Spleen (tissue), 7 donors: Measurements from ENCODE around the gene TAGAP.

Source experiments
- POLR2A ChIP-seq, 3 donors: fragments of 450-650 bp; IDR thresholded peaks; one replicate each; pipeline ENCODE4 v1.5.1; 2017; ENCODE audit warnings: antibody characterized with exemption in 3 of 3, mild to moderate bottlenecking in 1 of 3
- TF ChIP-seq, protein P1 (sequence below), 11 experiments: fragments of 200-600 bp in 7 of 11; fragments of 450-650 bp in 4 of 11; sonication (generic) in 4 of 11; IDR thresholded peaks in 8 of 11; conservative IDR thresholded peaks in 3 of 11; 1 replicate in 7 of 11; 2 replicates in 4 of 11; pipeline versions ENCODE4 v1.4.0 to v1.8.0; 2016 to 2021; ENCODE audit warnings: antibody characterized with exemption in 11 of 11, inconsistent platforms in 4 of 11, mild to moderate bottlenecking in 1 of 11
- donor health status: DM: no; HTN: no; CAD: no; lungs with moderate emphysema.
- donor health status: DM: no; HTN: no; CAD: no.
- donor health status: DM: no; HTN: no; CAD: no.

GRCh38 chr6:159065091-159065490 lies 20.3 kb upstream of the TAGAP start:
- TF ChIP-seq, protein P1, sequence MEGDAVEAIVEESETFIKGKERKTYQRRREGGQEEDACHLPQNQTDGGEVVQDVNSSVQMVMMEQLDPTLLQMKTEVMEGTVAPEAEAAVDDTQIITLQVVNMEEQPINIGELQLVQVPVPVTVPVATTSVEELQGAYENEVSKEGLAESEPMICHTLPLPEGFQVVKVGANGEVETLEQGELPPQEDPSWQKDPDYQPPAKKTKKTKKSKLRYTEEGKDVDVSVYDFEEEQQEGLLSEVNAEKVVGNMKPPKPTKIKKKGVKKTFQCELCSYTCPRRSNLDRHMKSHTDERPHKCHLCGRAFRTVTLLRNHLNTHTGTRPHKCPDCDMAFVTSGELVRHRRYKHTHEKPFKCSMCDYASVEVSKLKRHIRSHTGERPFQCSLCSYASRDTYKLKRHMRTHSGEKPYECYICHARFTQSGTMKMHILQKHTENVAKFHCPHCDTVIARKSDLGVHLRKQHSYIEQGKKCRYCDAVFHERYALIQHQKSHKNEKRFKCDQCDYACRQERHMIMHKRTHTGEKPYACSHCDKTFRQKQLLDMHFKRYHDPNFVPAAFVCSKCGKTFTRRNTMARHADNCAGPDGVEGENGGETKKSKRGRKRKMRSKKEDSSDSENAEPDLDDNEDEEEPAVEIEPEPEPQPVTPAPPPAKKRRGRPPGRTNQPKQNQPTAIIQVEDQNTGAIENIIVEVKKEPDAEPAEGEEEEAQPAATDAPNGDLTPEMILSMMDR (IDR thresholded peaks at IDR 0.05 in 8 of 11, conservative IDR thresholded peaks at IDR 0.05 in 3 of 11), result no peak
- no peak for TF ChIP-seq POLR2A (IDR thresholded peaks at IDR 0.05)
